LoVo (cell line): Measurements from ENCODE around the gene IFT52.

Experiments
- DNase-seq: peaks from one replicate; pipeline ENCODE4 v3.0.0-alpha.2; 2016; ENCODE audit warnings: low spot score

Gene IFT52

DNA sequence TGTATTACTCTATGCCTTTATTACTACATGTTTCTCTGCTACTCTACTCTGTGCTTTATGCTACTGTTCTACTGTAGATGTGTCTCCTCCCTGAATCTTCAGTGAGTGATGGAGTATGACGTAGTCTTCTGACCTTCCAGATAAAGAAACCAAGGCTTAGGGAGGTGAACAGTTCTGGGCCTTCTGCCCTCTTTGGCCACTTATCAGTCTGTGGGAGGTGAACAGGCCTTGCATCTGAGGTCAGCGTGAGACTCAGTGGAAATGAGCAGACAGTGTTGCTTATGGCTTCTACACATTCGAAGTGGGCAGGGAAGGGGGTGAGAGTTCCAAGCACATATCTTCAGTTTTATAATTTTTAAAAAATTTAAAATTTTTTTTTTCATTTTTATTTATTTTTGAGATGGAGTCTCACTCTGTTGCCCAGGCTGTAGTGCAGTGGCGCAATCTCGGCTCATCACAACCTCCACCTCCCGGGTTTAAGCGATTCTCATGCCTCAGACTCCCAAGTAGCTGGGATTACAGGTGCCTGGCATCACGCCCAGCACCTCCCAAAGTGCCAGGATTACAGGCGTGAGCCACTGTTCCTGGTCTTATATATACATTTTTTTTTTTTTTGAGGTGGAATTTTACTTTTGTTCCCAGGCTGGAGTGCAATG, 100.3 kb downstream of the IFT52 start:
- no peak for DNase-seq

DNA sequence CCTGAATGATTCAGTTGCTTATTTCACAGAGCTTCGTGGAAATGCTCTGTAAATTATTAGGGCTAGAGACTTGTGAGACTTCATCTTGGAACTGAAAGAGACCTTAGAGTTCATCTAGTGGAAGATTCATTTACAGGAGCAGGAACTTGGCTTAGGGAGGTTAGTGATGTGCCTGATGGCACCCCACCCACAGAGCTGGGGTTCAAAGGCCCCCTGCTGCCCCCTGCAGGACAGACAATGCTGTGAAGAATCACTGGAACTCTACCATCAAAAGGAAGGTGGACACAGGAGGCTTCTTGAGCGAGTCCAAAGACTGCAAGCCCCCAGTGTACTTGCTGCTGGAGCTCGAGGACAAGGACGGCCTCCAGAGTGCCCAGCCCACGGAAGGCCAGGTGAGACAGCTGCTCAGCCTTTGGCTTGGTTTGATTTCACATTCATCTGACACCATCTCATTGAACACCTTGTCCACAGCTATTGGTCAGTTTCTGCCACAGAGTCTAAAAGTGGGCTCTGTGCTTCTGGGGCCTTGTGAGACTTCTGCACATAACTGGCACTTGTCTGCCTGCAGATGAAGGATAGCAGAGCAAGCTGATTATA, 101.3 kb downstream of the IFT52 start:
- DNase-seq, result peak; percentile 20

DNA sequence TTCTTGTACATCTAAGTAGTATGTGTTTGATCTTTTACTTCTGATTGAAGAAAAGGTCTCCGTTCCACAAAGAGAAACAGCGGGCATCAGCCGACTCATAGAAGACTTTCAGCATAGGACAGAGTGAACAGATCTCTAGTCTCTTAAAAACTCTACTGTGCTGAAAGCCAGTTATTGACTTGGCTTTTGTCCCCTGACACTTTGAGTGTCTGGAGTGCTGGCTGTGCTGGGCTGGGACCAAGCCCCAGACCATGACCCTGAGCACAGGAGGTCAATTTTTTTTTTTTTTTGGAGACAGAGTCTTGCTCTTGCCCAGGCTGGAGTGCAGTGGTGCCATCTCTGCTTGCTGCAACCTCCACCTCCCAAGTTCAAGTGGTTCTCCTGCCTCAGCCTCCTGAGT, 104.0 kb downstream of the IFT52 start:
- DNase-seq, result no peak

DNA sequence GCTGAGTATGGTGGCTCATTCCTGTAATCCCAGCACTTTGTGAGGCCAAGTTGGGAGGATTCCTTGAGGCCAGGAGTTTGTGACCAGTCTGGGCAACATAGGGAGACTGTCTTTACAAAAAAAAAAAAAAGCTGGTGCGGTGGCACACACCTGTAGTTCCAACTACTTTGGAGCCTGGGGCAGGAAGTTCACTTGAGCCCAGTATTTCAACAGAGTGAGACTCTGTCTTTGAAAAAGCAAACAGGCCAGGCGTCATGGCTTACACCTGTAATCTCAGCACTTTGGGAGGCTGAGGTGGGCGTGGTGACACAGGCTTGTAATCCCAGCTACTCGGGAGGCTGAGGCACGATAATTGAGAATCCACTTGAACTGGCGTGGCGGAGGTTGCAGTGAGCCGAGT, 104.8 kb downstream of the IFT52 start:
- DNase-seq, result no peak
